ENCODE measurements around the gene ESX1.
"Not testable (repeated sequence)": the region's sequence is repeated elsewhere in the genome, so short reads cannot be mapped to it uniquely, and the experiment has no call there.

ESX1 gene

DNA sequence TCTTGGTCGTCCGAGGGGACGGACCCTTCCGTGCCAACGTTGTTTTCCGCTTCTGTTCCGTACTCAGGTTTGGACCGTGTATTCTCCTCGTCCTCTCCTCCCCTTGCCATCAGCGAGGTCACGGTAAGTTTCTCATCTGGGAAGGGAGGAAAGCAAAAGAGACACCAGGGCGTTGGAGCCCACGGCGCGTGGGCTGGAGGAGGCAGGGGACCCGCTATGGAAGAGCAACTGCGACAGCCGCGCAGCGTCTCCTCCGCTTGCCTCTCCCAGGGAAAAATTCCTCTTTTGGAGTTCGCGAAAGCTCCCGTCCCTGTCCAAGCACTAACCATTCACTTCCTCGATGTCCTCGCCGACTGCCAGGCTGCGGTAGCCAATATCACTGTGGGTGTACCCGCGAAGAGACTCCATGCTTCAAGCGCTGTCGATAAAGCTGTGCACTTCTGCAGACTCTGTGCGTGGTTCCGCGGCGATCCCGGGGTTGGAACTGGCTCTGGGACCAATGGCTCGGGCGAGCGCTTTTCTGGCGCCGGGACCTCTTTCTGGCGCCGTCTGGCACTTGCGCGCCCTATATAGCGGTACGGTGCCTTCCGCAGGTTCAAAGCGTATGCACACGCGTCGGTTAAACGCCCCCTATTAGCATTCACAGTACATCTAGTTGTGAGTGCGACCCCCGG lies at the start of gene ESX1:
Gene ESX1 (minus strand): TSS at position 492 of the 674 bp plus-strand sequence. CDS start 84 bp downstream, at position 408.
- FAIRE-seq (no peak), DNase-seq (ENCODE audit: insufficient read length, low spot score) (no peak)

DNA sequence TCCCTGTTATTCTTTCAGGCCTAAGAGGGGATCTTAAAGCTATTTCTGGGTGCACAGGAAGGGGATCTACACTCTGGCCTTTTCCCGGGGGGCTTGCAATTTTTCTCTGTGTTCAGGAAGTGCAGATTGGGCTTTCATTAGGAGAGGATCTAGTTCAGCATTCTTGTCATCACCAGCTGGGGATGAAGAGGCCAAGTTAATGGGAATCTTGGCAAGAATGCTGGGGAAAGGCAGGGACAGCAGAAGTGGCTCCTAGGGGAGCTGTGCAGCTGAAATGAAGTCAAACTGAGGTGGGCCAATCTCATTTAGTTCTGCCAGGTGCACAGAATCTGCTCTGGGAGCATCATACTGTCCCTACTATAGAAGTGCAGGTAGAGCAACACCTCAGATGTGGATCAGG lies 40.9 kb upstream of the ESX1 start:
- DNase-seq (ENCODE audit: insufficient read length, low spot score), result no peak
- no peak for FAIRE-seq

DNA sequence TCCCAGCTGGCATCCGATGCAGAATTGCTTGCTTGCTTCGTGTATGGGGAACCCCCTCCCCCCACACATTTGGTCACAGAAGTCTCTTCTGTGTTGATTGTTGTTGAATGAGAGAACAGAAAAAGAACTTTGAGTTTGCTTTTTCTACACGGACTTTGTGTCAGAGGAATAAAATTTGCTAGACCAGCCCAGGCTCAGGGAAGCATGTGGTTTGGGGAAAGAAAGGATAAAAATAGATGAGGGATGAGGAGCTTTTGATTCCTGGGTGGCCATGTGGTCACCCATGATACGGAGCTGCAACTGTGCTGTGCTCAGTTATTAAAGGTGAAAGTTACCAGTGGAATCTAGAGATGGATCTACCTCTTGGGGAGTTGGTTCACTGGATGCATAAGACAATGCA lies 34.2 kb upstream of the ESX1 start:
- FAIRE-seq, result no peak
- DNase-seq (ENCODE audit: insufficient read length, low spot score), result no peak

DNA sequence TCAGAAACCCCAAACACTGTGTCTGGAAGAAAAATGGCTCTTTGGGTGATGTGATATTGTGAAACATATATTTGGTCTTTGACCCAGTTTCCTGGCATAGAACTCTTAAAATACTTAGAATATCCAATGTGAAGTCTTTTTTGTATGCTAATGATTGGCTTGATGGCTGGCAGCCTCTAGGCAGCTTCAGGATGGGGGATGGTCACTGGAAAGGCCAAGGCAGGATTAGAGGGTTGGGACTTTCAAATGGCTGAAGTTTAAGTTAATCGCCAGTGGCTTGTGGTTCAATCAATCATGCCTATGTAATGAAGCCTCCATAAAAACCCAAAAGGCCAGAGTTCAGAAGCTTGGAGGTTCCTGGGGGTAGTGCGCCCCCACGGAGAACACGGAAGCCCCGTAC lies 33.5 kb upstream of the ESX1 start:
- no peak for DNase-seq (ENCODE audit: insufficient read length, low spot score)
- FAIRE-seq, result no peak

DNA sequence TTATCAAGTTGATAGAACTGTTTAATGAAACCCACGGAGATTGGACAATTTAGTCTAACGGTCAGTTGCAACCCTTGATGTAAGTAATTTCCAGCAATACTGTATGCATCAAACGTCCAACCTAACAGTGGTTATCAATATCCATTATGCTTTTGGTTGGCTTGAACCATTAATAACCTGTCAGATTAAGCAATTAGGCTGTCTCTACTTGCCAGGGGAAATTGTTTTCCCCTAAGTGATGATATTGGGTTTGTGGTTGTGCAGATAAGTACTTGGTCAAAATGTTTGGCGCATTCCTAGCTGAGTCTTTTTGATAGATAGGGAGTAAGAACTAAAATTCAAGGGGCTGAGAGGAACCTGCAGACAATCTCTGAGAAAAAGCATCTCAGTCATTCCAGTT lies 30.5 kb upstream of the ESX1 start:
- no peak for FAIRE-seq

DNA sequence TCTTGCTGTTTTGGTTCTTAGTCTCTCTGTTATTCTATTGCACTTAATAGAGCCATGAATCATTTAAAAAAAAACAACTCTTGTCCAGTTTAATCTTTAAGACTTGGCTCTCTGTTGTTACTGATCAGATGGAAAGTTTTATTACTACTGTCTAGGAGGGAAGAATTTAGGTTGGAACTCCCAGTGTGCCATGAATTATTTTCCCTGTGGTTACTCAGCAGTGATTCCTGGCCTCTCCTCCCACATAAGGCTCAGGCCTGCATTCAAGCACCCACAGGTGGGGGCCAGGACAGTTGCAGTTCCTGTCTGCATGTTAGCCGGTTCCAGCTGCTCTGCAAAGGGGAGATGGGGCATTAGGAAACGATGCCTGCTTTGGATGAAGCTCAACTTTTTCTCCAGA lies 29.8 kb upstream of the ESX1 start:
- DNase-seq (ENCODE audit: insufficient read length, low spot score) (no peak), FAIRE-seq (no peak)

More for the DNA sequence above, 30.5 kb upstream of the ESX1 start:
- no peak for DNase-seq (ENCODE audit: insufficient read length, low spot score)

DNA sequence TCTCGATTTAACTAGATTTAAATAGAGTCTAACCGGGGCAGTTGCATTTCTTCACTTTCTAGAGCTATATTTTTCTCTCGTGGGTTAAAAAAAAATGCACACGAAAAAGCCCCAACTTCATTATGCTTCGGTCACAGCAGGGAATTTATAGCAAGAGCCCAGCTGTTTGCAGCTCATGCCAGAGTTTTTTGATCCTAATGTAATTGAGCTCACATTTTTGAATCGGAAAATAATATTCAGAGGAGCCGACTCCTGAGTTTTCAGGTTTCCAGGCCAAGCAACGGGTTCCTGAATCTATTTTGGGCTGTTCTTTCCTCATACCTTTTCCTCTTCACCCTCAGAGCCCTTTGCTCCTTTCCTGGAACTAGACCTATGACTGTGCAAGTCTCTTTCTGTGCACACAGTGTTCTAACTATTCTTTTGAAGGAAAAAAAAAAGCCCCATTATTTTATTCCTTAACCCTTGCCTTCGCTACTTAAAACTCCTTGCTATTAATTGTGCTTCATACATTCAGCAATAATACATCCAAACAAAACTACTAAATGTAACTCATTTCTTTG lies 27.5 kb upstream of the ESX1 start:
- DNase-seq (ENCODE audit: insufficient read length, low spot score) (no peak), FAIRE-seq (no peak)

DNA sequence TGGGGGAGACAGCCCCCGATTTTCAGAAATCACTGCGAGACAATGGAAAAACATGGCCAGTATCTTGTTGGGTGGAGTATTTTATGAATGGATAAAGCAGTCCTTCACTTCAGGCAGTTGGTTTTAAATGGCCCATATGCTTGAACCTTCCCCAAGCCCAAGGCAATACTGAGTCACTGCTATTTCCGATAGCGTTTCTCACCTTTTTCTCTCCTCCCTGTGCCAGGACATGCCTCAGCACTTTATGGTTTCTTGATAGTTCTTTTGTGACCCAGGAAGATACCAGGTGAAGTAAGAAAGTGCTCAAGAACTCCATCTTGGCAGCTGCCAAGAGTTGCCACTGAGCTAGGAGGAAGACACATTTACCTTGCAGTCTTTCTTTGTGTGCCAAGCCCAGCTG lies 26.8 kb upstream of the ESX1 start:
- no peak for DNase-seq (ENCODE audit: insufficient read length, low spot score)
- no peak for FAIRE-seq

DNA sequence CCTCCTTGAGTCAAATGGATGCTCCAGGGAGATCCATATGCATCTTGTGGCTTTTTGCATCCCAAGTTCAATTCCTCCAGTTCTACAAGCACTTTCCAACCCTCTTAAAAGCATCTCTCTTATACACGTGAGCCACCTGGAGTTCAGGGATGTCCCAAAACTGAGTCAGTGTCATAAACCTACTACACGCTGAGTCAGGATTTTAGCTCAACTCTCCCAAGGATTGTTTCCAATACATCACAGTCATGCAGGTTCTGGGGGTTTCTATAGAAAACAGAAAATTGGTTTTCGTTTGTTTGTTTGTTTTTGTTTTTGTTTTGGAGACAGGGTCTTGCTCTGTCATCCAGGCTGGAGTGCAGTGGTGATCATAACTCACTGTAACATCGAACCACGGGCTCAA lies 25.9 kb upstream of the ESX1 start:
- peak; percentile 74 for FAIRE-seq
- no peak for DNase-seq (ENCODE audit: insufficient read length, low spot score)

DNA sequence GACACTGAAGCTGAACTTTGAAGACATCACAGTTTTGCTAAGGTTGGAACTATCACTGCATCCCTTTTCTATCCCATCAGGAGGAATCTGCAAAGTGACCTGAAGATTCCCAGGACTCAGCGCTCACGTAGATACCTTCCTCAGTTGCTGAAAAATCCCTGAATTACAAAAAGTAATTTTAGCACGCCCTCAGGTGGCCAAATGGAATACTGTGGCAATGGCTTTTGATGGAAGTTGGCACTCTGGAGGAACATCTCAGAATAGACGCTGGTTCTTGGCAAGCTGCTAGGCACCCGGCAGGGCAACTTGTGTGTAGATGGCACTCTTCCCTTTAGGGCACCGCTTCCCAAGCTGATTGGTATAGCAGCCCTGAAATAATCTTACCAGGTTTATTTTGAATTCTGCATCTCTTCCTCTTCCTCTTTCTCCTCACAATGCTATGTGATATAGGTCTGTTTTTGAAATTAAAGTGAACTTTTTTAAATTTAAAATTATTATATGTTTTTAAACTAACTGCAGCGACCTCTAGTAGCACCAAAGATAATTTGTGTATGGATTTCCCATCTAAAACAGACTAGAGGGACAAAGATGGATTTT lies 16.3 kb upstream of the ESX1 start:
- no peak for DNase-seq (ENCODE audit: insufficient read length, low spot score)

DNA sequence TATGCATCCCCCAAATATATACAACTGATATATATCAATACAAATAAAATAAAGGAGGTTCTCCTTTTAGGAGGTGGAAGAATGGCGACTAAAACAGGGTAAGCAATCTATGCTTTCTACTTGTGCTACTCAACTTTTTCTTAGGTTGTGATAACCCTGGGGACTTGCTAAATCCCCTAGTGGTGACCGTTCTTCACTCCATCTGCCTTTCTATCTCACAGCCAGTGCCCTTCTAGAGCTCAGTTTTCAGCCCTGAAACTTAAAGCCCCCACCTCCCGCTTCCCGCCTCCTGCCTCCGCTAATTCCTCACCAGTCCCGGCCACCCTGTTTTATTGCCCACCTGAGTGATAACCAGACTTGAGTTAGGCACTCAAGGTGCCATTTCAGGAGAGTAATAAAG lies 15.5 kb upstream of the ESX1 start:
- DNase-seq (ENCODE audit: insufficient read length, low spot score) (no peak), FAIRE-seq (peak; percentile 23)

More for the DNA sequence above, 16.3 kb upstream of the ESX1 start:
- FAIRE-seq, result peak; percentile 91

DNA sequence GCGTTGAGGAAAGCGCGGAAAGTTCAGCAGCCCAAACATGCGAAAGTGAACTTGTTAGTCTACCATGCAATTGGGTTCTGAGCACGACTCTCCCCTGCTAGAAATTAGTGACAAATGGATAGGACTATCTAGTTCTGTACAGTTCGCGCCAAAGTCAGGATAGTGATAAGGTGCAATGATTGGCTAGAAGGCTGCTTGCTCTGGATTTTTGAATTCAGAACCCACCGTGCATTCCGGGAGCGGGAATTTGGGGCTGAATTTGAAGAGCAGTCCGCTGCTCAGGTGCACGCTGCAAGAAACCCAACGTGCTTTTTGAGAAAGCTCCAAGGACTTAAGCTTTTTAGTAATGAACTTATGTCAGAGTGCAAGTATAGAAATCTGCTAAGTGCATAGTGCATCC lies 732 bp upstream of the ESX1 start:
- no peak for DNase-seq (ENCODE audit: insufficient read length, low spot score)
- FAIRE-seq, result peak; percentile 26

DNA sequence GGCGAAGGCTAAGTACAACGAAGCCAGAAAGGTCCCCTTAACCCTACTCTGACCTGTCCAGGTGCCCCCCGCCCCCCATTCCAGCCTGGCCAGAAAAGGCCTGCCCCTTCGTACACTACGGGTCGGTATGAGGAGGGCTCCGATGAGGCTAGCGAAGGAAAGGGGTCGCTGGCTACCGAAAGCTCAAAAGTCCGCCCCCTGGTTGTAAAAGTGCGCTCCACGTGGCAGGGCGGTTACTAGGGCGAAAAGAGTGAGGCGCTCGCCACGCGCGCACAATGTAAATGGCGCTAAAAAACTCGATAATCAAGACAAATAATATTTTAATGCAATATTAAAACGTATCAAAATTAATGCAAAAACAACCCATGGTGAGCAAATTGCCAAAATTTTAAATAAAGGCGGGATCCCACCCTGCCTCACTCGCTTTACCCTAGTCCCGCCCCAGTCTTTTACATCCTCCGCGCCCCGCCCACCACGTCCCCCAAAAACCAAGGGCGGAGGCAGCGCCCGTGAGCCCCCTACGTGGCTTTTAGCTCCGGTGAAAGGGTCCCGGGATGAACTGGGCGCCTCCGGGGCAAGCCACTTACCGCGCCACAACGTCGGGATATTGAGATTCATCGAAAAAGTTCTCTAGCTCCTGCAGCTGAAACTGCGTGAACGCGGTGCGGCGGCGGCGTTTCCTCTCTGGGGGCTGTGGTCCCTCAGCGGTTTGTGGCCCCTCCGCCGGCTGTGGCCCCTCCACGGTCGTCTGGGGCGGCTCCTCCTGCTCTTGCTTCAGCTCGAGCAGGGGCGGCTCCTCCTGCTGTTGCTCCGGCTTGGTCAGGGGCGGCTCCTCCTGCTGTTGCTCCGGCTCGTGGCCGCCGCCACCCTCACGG lies 929 bp downstream of the ESX1 start:
- DNase-seq (ENCODE audit: insufficient read length, low spot score), result no peak
- FAIRE-seq, result no peak

DNA sequence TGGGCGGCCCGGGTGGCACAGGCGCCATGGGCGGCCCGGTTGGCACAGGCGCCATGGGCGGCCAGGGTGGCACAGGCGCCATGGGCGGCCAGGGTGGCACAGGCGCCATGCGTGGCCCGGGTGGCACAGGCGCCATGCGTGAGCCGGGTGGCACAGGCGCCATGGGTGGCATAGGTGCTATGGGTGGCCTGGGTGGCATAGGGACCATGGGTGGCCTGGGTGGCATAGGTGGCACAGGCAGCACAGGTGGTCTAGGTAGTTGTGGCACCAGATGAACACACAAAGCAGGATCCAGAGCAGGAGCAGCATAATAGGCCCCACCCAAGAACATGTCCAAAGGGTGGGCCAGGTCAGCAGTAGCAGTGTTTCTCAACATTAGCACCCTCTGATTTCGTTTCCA lies 4.3 kb downstream of the ESX1 start:
- no peak for DNase-seq (ENCODE audit: insufficient read length, low spot score)
- no peak for FAIRE-seq

DNA sequence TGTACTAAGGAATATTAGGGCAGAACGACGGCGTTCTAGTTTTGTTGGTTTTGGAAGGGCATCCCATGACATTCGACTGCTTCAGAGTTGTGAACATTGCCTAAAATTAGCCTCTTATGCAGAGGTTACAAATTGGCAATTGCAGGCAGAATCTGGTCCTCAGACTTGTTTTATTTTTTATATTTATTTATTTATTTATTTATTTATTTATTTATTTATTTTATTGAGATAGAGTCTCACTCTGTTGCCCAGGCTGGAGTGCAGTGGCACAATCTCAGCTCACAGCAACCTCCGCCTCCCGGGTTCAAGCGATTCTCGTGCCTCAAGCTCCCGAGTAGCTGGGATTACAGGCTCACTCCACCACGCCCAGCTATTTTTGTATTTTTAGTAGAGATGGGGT lies 24.7 kb downstream of the ESX1 start:
- DNase-seq (ENCODE audit: insufficient read length, low spot score); FAIRE-seq: not testable (repeated sequence)

DNA sequence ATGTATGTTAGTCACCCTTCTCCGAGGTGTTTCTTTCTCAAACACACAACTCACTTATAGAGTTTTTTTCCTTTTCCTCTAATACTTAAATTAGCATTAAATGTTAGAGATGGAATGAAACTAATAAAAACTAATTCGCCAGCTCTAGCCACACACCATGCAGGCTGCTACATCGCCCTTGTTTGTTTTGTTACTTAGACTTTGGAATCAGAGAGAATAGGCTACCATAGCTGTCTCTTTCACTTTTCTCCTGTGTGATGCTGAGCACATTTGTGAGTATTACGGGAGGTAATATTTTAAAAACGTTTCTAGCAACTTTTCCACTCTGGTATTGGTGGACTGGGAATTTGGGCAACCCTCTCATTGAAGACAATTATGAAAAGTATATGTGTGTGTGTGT lies 43.5 kb downstream of the ESX1 start:
- no peak for DNase-seq (ENCODE audit: insufficient read length, low spot score)
- no peak for FAIRE-seq

DNA sequence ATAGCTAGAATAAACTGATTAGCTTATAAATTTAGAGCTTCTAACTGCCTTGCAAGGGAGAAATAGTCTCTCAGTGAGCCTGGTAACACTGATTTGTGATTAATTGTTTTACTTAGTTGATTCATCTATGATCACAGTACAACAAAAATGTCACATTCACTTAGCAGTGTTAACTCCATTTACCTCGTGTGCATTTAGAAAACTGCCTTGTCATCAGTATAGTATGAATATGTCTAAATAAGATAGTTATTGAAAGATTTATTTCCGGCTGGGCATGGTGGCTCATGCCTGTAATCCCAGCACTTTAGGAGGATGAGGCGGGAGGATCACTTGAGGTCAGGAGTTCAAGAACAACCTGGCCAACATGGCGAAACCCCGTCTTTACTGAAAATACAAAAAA lies 49.2 kb downstream of the ESX1 start:
- FAIRE-seq, result no peak
- DNase-seq (ENCODE audit: insufficient read length, low spot score), result no peak

Measured in GM19239 (cell line).